GM11168 (cell line): ENCODE measurements around the gene NME7.

ENCODE experiments used
- in situ Hi-C: fragments of 300-500 bp; cut with MboI; formaldehyde crosslinking; loops from one replicate; pipeline ENCODE4 v1.12.0; 2022; ENCODE audit warnings: low sequenced_read_pairs; ENCODE audit not compliant: unreplicated experiment

NME7 gene

GRCh38 chr1:169094897-169095569 lies 272.6 kb downstream of the NME7 start:
- in situ Hi-C loops: no loop called here

- in situ Hi-C loops: no loop called here
These were observed 275.2 kb downstream of the NME7 start for GRCh38 chr1:169092399-169092798.

GRCh38 chr1:169091480-169091941 lies 276.1 kb downstream of the NME7 start:
- in situ Hi-C loops: no loop called here

- in situ Hi-C loops: no loop called here
These were observed 276.7 kb downstream of the NME7 start for GRCh38 chr1:169090900-169091311.

- in situ Hi-C loops: no loop called here
These were observed 277.2 kb downstream of the NME7 start for GRCh38 chr1:169090308-169090899.

GRCh38 chr1:169089776-169090175 lies 277.8 kb downstream of the NME7 start:
- in situ Hi-C loops: no loop called here

- in situ Hi-C loops: no loop called here
These were observed 279.7 kb downstream of the NME7 start for GRCh38 chr1:169087876-169088275.

GRCh38 chr1:169086603-169087455 lies 280.8 kb downstream of the NME7 start:
- in situ Hi-C loops: no loop called here

- in situ Hi-C loops: no loop called here
These were observed 281.7 kb downstream of the NME7 start for GRCh38 chr1:169085911-169086310.
